A673 (cell line): ENCODE data around the gene TMEM107. TPM values are rescaled to one million over a fixed set of nuclear protein-coding genes. Genes with fewer than 3 reads are reported as not detected.

Source experiments
- BruUV-seq: library from RNA; stranded (reverse); fragments of 400-500 nt; replicated peaks from 2 replicates; lab custom pipeline; 2021; lab: Mats Ljungman, UMichigan
- CTCF ChIA-PET: fragments of 300-600 bp; sonication (Branson Sonifier 250); formaldehyde crosslinking; loops from one replicate; lab custom pipeline; 2022; ENCODE audit warnings: antibody characterized with exemption; lab: Charles Lee
- POLR2A ChIA-PET: fragments of 300-600 bp; sonication (Branson Sonifier 250); formaldehyde crosslinking; loops from one replicate; lab custom pipeline; 2022; ENCODE audit warnings: antibody characterized with exemption; ENCODE audit not compliant: low non-redundant PET; lab: Charles Lee
- DNase-seq: peaks from one replicate; pipeline ENCODE4 v3.0.0-alpha.2; 2015; ENCODE audit warnings: low spot score
- H3K27ac ChIP-seq: fragments of 200-600 bp; sonication (generic); 2 replicates; pipeline ENCODE4 v1.5.1; 2016; ENCODE audit warnings: mixed run types, low read depth, mild to moderate bottlenecking, mixed read lengths, antibody characterized with exemption, low read length; ENCODE audit not compliant: poor library complexity, severe bottlenecking
- H3K27me3 ChIP-seq: fragments of 200-600 bp; sonication (generic); replicated peaks from 2 replicates; pipeline ENCODE4 v1.6.1; 2017; ENCODE audit warnings: mixed run types, low read depth, mild to moderate bottlenecking, mixed read lengths, antibody characterized with exemption, low read length; ENCODE audit not compliant: insufficient read depth, poor library complexity
- H3K36me3 ChIP-seq: fragments of 200-600 bp; sonication (generic); 2 replicates; pipeline ENCODE4 v1.6.1; 2016; ENCODE audit warnings: mixed run types, mild to moderate bottlenecking, mixed read lengths, antibody characterized with exemption, low read length; ENCODE audit not compliant: insufficient read depth, poor library complexity, severe bottlenecking
- H3K4me1 ChIP-seq: fragments of 200-600 bp; sonication (generic); 2 replicates; pipeline ENCODE4 v1.6.1; 2017; ENCODE audit warnings: mixed run types, mild to moderate bottlenecking, mixed read lengths, antibody characterized with exemption, low read length; ENCODE audit not compliant: insufficient read depth, poor library complexity, severe bottlenecking
- H3K4me3 ChIP-seq: fragments of 200-600 bp; sonication (generic); 2 replicates; pipeline ENCODE4 v1.5.1; 2016; ENCODE audit warnings: low read depth, mixed run types, mild to moderate bottlenecking, mixed read lengths, low read length; ENCODE audit not compliant: poor library complexity, severe bottlenecking
- H3K9me3 ChIP-seq: fragments of 200-600 bp; sonication (generic); 2 replicates; pipeline ENCODE4 v1.6.1; 2016; ENCODE audit warnings: mixed run types, low read depth, mild to moderate bottlenecking, mixed read lengths, antibody characterized with exemption, low read length; ENCODE audit not compliant: poor library complexity, severe bottlenecking
- CTCF ChIP-seq: fragments of 300-800, 200-600 bp; sonication (generic); conservative IDR thresholded peaks from 2 replicates; pipeline ENCODE4 v1.5.1; 2017; ENCODE audit warnings: low read depth, mild to moderate bottlenecking, antibody characterized with exemption, low read length, moderate library complexity, mixed read lengths
- EZH2 ChIP-seq: fragments of 200-600 bp; sonication (generic); IDR thresholded peaks from 2 replicates; pipeline ENCODE4 v1.6.1; 2017; ENCODE audit warnings: borderline replicate concordance, low read depth, mild to moderate bottlenecking, mixed read lengths, antibody characterized with exemption, low read length; ENCODE audit not compliant: poor library complexity, severe bottlenecking
- intact Hi-C: fragments of 100-400 bp; cut with micrococcal nuclease; formaldehyde crosslinking; loops from one replicate; pipeline ENCODE4 v1.10.0; 2022; ENCODE audit not compliant: unreplicated experiment
- total RNA-seq: library from RNA; stranded (reverse); gene quantifications from 2 replicates; pipeline ENCODE4 v1.2.3, GENCODE V29; 2021

TMEM107 gene
- total RNA-seq, 1 experiment from 2014 or later: 19.4 TPM

- H3K4me1 ChIP-seq: peaks cover 19% of the 10 kb centered on the region
- ChIA-PET POLR2A (no interaction called here), CTCF (no interaction called here)
- H3K9me3 ChIP-seq: no peaks in the 10 kb centered on the region
- no peak for TF ChIP-seq EZH2
- TF ChIP-seq CTCF: no peak
- H3K27me3 ChIP-seq: no peaks in the 10 kb centered on the region
- no peak overlapping the region for H3K4me3 ChIP-seq
- no TSS peak for BruUV-seq
- intact Hi-C loops: no loop called here
- H3K27ac ChIP-seq: no peak overlapping the region
- no peak for DNase-seq
- H3K36me3 ChIP-seq: no peaks in the 10 kb centered on the region
Observed at GRCh38 chr17:8166731-8167130, 9.4 kb downstream of the TMEM107 start.

- no peak for DNase-seq
- intact Hi-C loops: no loop called here
- H3K27me3 ChIP-seq: no peaks in the 10 kb centered on the region
- peaks cover 12% of the 10 kb centered on the region for H3K36me3 ChIP-seq
- TF ChIP-seq CTCF (no peak), EZH2 (no peak)
- H3K4me3 ChIP-seq: no peak overlapping the region
- POLR2A ChIA-PET: interaction anchor here (1.0 kb wide), 1 partner anchor 9 kb away, joined by 5 read pairs; no protein-coding TSS in a partner anchor
- H3K4me1 ChIP-seq: peaks cover 32% of the 10 kb centered on the region
- CTCF ChIA-PET: no interaction called here
- H3K9me3 ChIP-seq: no peaks in the 10 kb centered on the region
- H3K27ac ChIP-seq: peak overlapping the region; percentile 97
- no TSS peak for BruUV-seq
Observed at GRCh38 chr17:8164815-8165131, 11.4 kb downstream of the TMEM107 start.

- ChIA-PET CTCF (no interaction called here), POLR2A (interaction anchor here (1.0 kb wide), 1 partner anchor 9 kb away, joined by 5 read pairs; no protein-coding TSS in a partner anchor)
- intact Hi-C loops: no loop called here
- Histone ChIP-seq H3K27me3 (no peaks in the 10 kb centered on the region), H3K9me3 (no peaks in the 10 kb centered on the region), H3K4me3 (no peak overlapping the region), H3K4me1 (peaks cover 32% of the 10 kb centered on the region), H3K27ac (peak overlapping the region; percentile 97), H3K36me3 (peaks cover 18% of the 10 kb centered on the region)
- DNase-seq: peak; percentile 60
- no TSS peak for BruUV-seq
- TF ChIP-seq CTCF (no peak), EZH2 (no peak)
Observed at GRCh38 chr17:8163978-8164814, 12.0 kb downstream of the TMEM107 start.
